GM12873 (cell line): ENCODE results near the gene SNTG2.

Experiments
- TF ChIP-seq, protein P1 (sequence below): IDR thresholded peaks from 2 replicates; pipeline ENCODE4 v1.5.1; 2012; ENCODE audit warnings: low read depth, mild to moderate bottlenecking, moderate library complexity, low read length, control low read depth; ENCODE audit not compliant: insufficient read depth; ENCODE audit errors: missing control alignments

SNTG2 gene

DNA sequence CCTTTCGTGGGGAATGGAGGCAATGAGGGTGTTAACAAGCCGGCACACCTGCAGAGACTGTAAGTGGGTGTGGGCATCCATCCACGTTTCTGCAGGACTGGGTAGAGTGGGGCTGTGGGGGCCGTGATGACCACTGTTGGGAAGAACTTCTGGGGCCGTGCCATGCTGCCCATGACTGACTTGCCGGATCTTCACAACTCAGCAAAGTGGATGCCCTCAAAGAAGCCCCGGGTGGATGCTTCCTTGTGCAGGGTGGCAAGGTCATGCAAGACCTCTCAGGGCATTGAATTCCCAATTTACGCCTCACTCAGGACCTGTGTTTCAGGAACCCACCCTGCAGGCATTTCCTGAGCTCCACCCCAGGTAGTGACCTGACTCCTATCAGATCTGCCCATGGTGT lies 319.2 kb downstream of the SNTG2 start:
- TF ChIP-seq, protein P1, sequence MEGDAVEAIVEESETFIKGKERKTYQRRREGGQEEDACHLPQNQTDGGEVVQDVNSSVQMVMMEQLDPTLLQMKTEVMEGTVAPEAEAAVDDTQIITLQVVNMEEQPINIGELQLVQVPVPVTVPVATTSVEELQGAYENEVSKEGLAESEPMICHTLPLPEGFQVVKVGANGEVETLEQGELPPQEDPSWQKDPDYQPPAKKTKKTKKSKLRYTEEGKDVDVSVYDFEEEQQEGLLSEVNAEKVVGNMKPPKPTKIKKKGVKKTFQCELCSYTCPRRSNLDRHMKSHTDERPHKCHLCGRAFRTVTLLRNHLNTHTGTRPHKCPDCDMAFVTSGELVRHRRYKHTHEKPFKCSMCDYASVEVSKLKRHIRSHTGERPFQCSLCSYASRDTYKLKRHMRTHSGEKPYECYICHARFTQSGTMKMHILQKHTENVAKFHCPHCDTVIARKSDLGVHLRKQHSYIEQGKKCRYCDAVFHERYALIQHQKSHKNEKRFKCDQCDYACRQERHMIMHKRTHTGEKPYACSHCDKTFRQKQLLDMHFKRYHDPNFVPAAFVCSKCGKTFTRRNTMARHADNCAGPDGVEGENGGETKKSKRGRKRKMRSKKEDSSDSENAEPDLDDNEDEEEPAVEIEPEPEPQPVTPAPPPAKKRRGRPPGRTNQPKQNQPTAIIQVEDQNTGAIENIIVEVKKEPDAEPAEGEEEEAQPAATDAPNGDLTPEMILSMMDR = no peak

DNA sequence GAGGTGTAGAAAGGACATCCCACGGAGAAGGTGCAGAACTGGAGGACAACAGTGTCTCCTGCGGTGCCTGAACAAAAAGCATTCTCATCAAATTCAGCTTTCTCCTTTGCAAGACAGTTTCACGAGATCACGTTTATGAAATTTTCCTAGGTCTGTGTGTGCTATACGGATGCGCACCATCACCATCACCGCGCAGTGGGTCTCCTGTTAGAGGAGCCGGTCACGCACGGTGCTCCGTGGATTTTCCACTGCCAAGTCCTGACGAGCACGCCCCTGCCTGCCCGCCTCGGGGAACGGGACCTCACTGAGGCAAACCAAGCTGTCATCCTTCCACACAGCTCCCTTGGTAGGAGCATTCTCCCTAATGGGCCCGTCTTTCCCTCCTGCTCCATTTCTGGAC lies 322.2 kb downstream of the SNTG2 start:
- TF ChIP-seq, protein P1 = no peak

DNA sequence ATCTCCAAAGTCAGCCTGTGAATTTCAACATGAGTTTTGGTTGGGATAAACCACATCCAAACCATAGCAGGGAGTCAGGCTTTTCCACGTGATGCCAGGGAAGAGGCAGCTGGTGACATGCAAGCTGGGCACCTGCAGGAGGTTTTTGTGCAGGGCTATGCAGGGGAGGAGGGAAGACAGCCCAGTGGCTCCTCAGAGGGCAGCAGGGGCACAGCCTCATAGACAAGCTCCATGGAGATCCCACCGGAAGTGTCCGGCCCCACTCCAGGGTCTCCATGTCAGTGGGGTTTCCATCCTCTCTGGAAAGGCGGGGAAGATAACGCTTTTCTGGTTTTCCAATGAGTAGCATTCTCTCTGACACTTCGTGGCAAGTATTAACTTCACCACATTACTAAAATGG lies 327.0 kb downstream of the SNTG2 start:
- TF ChIP-seq, protein P1 = no peak

DNA sequence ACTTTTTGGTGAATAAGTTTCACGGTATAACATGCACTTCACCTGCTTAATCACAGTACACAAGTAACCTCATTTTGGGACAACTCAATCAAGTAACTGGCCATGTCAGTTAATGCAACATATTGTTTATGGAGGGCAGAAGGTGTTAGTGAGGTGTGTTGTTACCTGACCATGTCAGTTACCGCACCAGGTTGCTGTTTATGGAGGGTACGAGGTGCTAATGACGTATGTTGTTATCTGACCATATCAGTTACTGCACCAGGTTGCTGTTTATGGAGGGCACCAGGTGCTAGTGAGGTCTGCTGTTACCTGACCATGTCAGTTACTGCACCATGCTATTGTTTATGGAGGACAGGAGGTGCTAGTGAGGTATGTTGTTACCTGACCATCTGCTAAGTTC lies 327.5 kb downstream of the SNTG2 start:
- TF ChIP-seq, protein P1 = no peak

DNA sequence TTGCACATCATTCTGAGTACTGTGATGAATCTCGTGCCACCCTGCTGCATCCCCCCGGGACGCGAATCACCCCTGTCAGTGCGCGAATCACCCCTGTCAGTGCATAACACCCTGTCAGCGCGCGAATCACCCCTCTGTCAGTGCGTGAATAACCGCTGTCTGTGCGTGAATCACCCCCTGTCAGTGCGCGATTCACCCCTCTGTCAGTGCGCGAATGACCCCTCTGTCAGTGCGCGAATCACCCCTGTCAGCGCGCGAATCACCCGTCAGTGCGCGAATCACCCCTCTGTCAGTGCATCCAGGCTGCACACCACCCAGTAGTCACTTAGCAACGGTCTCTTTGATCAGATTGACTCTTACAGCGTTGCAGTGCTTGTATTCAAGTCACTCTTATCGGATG lies 328.2 kb downstream of the SNTG2 start:
- TF ChIP-seq, protein P1 = no peak

DNA sequence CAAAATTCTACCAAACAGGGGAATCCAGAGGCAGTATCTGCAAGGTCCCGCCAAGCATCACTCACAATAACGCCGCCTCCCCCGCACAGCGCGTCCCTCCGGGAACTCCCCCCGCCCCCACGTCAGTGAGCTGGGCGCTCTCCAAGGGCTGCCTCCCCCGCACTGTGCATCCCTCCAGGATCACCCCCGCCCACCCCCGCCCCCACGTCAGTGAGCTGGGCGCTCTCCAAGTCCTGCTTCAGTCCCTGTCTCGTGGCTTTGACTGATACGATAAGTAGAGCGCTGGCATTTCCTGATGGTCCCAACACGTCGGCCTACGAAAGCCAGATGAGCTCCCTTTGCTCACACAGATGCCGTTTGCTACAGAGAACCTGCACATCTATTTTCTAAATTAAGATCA lies 331.9 kb downstream of the SNTG2 start:
- TF ChIP-seq, protein P1 = no peak

DNA sequence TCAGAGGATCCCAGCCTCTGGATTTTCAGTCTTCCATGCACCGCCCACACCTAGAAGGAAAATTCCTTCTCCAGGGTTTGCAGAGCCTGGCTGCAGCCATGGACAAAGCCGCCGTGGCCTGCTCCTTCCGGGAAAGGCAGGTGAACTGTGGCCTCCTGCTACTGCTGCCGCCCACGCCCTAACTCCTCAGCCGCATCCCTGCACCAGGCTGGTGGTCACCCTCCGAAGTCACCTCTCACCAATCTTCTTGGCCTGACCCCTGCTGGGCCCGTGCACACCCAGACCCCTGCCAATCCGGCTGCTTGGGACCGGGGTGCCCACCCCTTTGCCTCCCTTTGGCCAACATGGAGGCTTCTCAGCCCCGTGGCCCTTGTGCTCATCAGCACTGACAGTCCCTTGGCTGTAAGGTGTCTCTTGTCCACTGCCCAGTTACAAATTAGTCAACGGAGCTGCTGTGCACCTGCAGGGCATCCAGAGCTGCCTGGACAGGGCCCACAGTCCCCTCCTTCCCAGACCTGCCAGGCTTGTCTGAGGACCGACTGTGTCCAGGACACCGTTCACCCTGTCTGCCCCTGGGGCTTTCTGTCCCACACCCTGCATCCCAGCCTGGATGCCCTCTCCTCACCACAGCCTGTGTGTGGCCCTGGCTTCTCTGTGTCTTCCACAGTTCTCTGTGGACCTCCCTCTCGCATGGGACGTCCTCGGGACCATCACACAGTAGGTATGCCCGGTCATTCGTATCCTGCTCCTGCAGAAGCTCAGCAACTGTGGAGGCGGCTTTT lies 332.6 kb downstream of the SNTG2 start:
- TF ChIP-seq, protein P1 = no peak
